ENCODE data around the gene MBTPS1.

DNA sequence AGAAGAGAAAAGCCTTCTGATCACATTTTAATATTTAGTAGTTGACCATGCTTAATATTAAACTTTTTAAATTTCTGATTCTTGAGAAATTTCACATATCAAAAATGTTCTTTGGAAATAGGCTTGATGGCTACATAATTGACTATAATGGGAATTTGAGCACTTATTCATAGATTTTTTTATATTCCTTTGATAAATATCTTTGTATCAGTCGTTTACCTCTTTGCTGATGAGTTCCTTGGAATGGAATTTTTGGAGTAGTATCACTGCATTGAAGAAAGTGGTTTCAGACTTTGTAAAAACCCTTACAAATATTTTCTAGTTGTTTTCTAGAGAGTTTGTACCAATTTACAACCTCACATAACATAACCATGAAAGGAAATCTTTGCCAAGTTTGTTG lies 43.1 kb upstream of the MBTPS1 start:
- TF ChIP-seq RFX5 (IDR thresholded peaks at IDR 0.05; ENCODE audit: low read depth, low read length), result no peak
- no peak for TF ChIP-seq TAF1 (IDR thresholded peaks at IDR 0.05; ENCODE audit: borderline replicate concordance, low read depth, low read length)
- TF ChIP-seq, protein P1, sequence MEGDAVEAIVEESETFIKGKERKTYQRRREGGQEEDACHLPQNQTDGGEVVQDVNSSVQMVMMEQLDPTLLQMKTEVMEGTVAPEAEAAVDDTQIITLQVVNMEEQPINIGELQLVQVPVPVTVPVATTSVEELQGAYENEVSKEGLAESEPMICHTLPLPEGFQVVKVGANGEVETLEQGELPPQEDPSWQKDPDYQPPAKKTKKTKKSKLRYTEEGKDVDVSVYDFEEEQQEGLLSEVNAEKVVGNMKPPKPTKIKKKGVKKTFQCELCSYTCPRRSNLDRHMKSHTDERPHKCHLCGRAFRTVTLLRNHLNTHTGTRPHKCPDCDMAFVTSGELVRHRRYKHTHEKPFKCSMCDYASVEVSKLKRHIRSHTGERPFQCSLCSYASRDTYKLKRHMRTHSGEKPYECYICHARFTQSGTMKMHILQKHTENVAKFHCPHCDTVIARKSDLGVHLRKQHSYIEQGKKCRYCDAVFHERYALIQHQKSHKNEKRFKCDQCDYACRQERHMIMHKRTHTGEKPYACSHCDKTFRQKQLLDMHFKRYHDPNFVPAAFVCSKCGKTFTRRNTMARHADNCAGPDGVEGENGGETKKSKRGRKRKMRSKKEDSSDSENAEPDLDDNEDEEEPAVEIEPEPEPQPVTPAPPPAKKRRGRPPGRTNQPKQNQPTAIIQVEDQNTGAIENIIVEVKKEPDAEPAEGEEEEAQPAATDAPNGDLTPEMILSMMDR (IDR thresholded peaks at IDR 0.05 in 2 of 3, conservative IDR thresholded peaks at IDR 0.05 in 1 of 3; ENCODE audit: control insufficient read depth in 2 of 3, extremely low read depth in 1 of 3, insufficient read depth in 1 of 3, low read depth in 3 of 3, low read length in 3 of 3), result no peak
- no peak for TF ChIP-seq TCF12 (IDR thresholded peaks at IDR 0.05; ENCODE audit: low read depth, low read length)
- TF ChIP-seq, protein P2, sequence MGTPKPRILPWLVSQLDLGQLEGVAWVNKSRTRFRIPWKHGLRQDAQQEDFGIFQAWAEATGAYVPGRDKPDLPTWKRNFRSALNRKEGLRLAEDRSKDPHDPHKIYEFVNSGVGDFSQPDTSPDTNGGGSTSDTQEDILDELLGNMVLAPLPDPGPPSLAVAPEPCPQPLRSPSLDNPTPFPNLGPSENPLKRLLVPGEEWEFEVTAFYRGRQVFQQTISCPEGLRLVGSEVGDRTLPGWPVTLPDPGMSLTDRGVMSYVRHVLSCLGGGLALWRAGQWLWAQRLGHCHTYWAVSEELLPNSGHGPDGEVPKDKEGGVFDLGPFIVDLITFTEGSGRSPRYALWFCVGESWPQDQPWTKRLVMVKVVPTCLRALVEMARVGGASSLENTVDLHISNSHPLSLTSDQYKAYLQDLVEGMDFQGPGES (IDR thresholded peaks at IDR 0.05), result no peak
- TF ChIP-seq, protein P3, sequence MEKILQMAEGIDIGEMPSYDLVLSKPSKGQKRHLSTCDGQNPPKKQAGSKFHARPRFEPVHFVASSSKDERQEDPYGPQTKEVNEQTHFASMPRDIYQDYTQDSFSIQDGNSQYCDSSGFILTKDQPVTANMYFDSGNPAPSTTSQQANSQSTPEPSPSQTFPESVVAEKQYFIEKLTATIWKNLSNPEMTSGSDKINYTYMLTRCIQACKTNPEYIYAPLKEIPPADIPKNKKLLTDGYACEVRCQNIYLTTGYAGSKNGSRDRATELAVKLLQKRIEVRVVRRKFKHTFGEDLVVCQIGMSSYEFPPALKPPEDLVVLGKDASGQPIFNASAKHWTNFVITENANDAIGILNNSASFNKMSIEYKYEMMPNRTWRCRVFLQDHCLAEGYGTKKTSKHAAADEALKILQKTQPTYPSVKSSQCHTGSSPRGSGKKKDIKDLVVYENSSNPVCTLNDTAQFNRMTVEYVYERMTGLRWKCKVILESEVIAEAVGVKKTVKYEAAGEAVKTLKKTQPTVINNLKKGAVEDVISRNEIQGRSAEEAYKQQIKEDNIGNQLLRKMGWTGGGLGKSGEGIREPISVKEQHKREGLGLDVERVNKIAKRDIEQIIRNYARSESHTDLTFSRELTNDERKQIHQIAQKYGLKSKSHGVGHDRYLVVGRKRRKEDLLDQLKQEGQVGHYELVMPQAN (conservative IDR thresholded peaks at IDR 0.05), result no peak
- TF ChIP-seq EP300 (IDR thresholded peaks at IDR 0.05; ENCODE audit: borderline replicate concordance in 1 of 2, control insufficient read depth in 1 of 2, low read depth in 2 of 2, low read length in 2 of 2), result no peak
- TF ChIP-seq, protein P4, sequence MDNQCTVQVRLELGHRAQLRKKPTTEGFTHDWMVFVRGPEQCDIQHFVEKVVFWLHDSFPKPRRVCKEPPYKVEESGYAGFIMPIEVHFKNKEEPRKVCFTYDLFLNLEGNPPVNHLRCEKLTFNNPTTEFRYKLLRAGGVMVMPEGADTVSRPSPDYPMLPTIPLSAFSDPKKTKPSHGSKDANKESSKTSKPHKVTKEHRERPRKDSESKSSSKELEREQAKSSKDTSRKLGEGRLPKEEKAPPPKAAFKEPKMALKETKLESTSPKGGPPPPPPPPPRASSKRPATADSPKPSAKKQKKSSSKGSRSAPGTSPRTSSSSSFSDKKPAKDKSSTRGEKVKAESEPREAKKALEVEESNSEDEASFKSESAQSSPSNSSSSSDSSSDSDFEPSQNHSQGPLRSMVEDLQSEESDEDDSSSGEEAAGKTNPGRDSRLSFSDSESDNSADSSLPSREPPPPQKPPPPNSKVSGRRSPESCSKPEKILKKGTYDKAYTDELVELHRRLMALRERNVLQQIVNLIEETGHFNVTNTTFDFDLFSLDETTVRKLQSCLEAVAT (IDR thresholded peaks at IDR 0.05), result no peak
- TF ChIP-seq, protein P5, sequence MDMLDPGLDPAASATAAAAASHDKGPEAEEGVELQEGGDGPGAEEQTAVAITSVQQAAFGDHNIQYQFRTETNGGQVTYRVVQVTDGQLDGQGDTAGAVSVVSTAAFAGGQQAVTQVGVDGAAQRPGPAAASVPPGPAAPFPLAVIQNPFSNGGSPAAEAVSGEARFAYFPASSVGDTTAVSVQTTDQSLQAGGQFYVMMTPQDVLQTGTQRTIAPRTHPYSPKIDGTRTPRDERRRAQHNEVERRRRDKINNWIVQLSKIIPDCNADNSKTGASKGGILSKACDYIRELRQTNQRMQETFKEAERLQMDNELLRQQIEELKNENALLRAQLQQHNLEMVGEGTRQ (IDR thresholded peaks at IDR 0.05; ENCODE audit: borderline replicate concordance, low read depth, low read length), result no peak
- TF ChIP-seq POLR2AphosphoS5 (IDR thresholded peaks at IDR 0.05; ENCODE audit: low read length), result no peak
- no peak for TF ChIP-seq SPI1 (IDR thresholded peaks at IDR 0.05; ENCODE audit: borderline replicate concordance, insufficient read depth, low read depth, low read length)
- no peak for TF ChIP-seq POLR2A (IDR thresholded peaks at IDR 0.05; ENCODE audit: low read depth, low read length)
- no peak for TF ChIP-seq BRCA1 (IDR thresholded peaks at IDR 0.05; ENCODE audit: low read depth, low read length)

Measured in GM12878 (cell line).